ENCODE measurements around the gene GADD45A. TPM values are rescaled to one million over a fixed set of nuclear protein-coding genes. Genes with fewer than 3 reads are reported as not detected.

Gene GADD45A
- polyA plus RNA-seq, 1 of the 3 experiments (the other 2 are of a cell fraction), result 164 TPM

GRCh38 chr1:67724928-67725560, 40.0 kb downstream of the GADD45A start (continued):
- peak; percentile 91 for TF ChIP-seq JUND (IDR thresholded peaks at IDR 0.05)
- TF ChIP-seq MAX (IDR thresholded peaks at IDR 0.05; ENCODE audit: low read depth), result peak; percentile 85
- peak; percentile 92 for TF ChIP-seq MEF2A (IDR thresholded peaks at IDR 0.05; ENCODE audit: borderline replicate concordance, low read depth)
- TF ChIP-seq, protein P1, sequence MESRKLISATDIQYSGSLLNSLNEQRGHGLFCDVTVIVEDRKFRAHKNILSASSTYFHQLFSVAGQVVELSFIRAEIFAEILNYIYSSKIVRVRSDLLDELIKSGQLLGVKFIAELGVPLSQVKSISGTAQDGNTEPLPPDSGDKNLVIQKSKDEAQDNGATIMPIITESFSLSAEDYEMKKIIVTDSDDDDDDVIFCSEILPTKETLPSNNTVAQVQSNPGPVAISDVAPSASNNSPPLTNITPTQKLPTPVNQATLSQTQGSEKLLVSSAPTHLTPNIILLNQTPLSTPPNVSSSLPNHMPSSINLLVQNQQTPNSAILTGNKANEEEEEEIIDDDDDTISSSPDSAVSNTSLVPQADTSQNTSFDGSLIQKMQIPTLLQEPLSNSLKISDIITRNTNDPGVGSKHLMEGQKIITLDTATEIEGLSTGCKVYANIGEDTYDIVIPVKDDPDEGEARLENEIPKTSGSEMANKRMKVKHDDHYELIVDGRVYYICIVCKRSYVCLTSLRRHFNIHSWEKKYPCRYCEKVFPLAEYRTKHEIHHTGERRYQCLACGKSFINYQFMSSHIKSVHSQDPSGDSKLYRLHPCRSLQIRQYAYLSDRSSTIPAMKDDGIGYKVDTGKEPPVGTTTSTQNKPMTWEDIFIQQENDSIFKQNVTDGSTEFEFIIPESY (IDR thresholded peaks at IDR 0.05; ENCODE audit: borderline replicate concordance, low read depth), result no peak
- no peak for TF ChIP-seq MXI1 (IDR thresholded peaks at IDR 0.05; ENCODE audit: low read depth, low read length)
- TF ChIP-seq POLR2AphosphoS5 (IDR thresholded peaks at IDR 0.05; ENCODE audit: low read depth, low read length), result peak; percentile 79
- peak; percentile 70; the same call in 1 of the 2 replicates for TF ChIP-seq SIN3A (IDR thresholded peaks at IDR 0.05; ENCODE audit: borderline replicate concordance, low read depth, low read length)
- peak; percentile 48; the same call in 1 of the 2 replicates for TF ChIP-seq FOSL2 (IDR thresholded peaks at IDR 0.05; ENCODE audit: borderline replicate concordance, low read depth)
- no peak for TF ChIP-seq SMC3 (IDR thresholded peaks at IDR 0.05; ENCODE audit: low read depth, low read length)
- TF ChIP-seq FOXJ3 (CRISPR knock-in tag; IDR thresholded peaks at IDR 0.05), result no peak
- 0 out of 2 replicates have a peak, but pooled peaks have one; percentile 28 for TF ChIP-seq ELF1 (IDR thresholded peaks at IDR 0.05)
- TF ChIP-seq YY1 (IDR thresholded peaks at IDR 0.05; ENCODE audit: low read depth), result no peak
- TF ChIP-seq CHD2 (IDR thresholded peaks at IDR 0.05; ENCODE audit: low read length, partially characterized antibody), result peak; percentile 50
- peak; percentile 100 for TF ChIP-seq NFIC (IDR thresholded peaks at IDR 0.05; ENCODE audit: borderline replicate concordance)
- TF ChIP-seq RCOR1 (IDR thresholded peaks at IDR 0.05; ENCODE audit: low read length), result no peak
- 0 out of 2 replicates have a peak, but pooled peaks have one; percentile 11 for TF ChIP-seq USF1 (IDR thresholded peaks at IDR 0.05; ENCODE audit: borderline replicate concordance, low read depth)
- TF ChIP-seq, protein P2, sequence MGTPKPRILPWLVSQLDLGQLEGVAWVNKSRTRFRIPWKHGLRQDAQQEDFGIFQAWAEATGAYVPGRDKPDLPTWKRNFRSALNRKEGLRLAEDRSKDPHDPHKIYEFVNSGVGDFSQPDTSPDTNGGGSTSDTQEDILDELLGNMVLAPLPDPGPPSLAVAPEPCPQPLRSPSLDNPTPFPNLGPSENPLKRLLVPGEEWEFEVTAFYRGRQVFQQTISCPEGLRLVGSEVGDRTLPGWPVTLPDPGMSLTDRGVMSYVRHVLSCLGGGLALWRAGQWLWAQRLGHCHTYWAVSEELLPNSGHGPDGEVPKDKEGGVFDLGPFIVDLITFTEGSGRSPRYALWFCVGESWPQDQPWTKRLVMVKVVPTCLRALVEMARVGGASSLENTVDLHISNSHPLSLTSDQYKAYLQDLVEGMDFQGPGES (IDR thresholded peaks at IDR 0.05; ENCODE audit: low read depth, low read length), result no peak
- TF ChIP-seq RFX5 (IDR thresholded peaks at IDR 0.05; ENCODE audit: low read length), result no peak
- peak; percentile 88 for TF ChIP-seq FOXM1 (IDR thresholded peaks at IDR 0.05; ENCODE audit: low read depth)

All from SK-N-SH (cell line).